ENCODE data around the gene SLC22A23. TPM values are rescaled to one million over a fixed set of nuclear protein-coding genes. Genes with fewer than 3 reads are reported as not detected.

Gene SLC22A23
- total and polyA plus RNA-seq, 2 experiments from 2014 or later, result 15.7 to 24.9 TPM

DNA sequence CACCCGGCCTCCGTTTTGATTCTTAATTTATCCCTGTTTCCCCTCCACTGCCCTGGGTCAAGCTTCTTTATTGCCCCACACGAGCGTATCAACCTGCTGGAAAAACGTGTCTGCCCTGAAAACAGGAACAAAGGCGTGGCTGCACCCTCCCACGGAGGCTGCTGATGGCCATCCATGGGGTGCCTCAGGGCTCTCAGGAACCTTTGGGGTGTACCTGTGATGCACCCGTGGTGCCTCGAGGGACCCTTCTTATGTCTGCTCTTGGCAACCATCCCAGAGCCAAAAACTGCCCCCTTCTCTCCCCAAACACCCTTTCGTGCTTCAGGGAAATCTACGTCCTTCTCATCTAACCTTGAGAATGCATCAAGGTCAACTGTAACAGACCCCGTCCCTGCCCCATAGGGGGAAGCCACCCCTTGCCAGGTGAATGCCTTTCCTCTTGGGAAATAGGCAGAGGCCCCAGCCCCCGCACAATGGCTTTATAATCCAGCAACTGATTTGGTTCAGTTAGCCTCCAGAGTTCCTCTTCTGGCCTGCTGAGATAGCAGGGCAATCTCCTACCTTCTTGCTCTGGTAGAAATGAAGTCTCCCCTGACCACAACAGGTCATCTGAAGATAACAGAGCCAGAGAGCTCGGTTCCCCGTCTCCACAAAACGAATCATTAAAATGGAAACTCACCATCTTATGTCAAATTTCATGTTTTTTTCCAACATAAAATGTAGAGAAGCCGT is 168.7 kb downstream of the SLC22A23 start:
- Histone ChIP-seq H3K4me1 (ENCODE audit: low read depth) (peaks cover 15% of the 10 kb centered on the region), H3K36me3 (no peaks in the 10 kb centered on the region), H3K9me3 (ENCODE audit: low read depth) (no peaks in the 10 kb centered on the region), H3K27ac (no peak overlapping the region), H3K4me3 (no peak overlapping the region), H3K27me3 (no peaks in the 10 kb centered on the region)
- TF ChIP-seq, protein P1, sequence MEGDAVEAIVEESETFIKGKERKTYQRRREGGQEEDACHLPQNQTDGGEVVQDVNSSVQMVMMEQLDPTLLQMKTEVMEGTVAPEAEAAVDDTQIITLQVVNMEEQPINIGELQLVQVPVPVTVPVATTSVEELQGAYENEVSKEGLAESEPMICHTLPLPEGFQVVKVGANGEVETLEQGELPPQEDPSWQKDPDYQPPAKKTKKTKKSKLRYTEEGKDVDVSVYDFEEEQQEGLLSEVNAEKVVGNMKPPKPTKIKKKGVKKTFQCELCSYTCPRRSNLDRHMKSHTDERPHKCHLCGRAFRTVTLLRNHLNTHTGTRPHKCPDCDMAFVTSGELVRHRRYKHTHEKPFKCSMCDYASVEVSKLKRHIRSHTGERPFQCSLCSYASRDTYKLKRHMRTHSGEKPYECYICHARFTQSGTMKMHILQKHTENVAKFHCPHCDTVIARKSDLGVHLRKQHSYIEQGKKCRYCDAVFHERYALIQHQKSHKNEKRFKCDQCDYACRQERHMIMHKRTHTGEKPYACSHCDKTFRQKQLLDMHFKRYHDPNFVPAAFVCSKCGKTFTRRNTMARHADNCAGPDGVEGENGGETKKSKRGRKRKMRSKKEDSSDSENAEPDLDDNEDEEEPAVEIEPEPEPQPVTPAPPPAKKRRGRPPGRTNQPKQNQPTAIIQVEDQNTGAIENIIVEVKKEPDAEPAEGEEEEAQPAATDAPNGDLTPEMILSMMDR (IDR thresholded peaks at IDR 0.05; ENCODE audit: low read depth, low read length), result no peak
- no peak for DNase-seq (ENCODE audit: low read depth in 1 of 2, low spot score in 1 of 2)

DNA sequence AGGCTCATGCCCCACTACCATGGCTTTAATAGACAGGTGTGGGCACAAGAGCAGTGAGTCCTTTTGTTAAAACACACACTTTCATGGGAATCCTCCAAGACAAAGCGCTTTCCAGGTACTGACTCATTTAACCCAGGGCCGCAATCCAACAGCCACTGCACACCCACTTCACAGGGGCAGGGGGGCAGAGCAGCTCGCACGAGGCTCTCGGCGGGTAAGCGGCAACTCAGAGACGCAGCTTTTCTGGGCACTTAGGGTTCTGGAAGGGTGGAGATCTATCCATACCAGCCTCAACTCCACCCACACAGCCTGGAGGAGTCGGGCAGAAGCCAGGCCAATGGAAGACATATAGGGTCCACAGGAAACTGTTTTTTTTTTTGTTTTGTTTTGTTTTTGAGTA is 169.5 kb downstream of the SLC22A23 start:
- Histone ChIP-seq H3K4me3 (no peak overlapping the region), H3K27me3 (no peaks in the 10 kb centered on the region), H3K36me3 (no peaks in the 10 kb centered on the region), H3K4me1 (ENCODE audit: low read depth) (peaks cover 7% of the 10 kb centered on the region), H3K9me3 (ENCODE audit: low read depth) (no peaks in the 10 kb centered on the region), H3K27ac (no peak overlapping the region)
- TF ChIP-seq, protein P1 (IDR thresholded peaks at IDR 0.05; ENCODE audit: low read depth, low read length), result no peak
- no peak for DNase-seq (ENCODE audit: low read depth in 1 of 2, low spot score in 1 of 2)

DNA sequence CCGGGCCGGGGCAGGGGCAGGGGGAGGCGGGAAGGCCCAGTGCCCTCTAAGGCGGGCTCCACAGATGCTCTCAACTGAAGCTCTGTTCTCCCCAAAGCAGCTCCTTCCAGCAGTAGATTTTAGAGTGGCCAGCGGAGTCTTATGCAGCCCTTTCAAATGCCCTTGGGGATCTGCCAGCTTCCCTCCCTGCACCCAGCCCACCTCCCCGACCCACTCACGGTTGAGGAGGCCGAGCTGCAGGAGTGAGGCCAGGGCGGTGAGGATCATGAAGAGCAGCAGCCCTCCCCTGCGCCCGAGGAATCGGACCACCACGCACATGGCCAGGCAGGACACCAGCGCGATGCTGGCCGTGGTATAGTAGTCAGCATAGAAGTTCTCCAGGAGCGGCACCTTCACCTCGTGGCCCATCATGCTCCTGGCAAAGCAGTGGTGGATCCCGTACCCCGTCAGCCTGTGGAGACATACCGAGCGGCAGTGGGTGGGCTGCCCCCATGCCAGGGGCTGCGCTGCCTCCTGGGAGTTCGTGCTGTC is 170.1 kb downstream of the SLC22A23 start:
- peaks cover 4% of the 10 kb centered on the region for H3K4me1 ChIP-seq (ENCODE audit: low read depth)
- TF ChIP-seq, protein P1 (IDR thresholded peaks at IDR 0.05; ENCODE audit: low read depth, low read length), result no peak
- no peaks in the 10 kb centered on the region for H3K36me3 ChIP-seq
- H3K27ac ChIP-seq, result no peak overlapping the region
- no peak for DNase-seq (ENCODE audit: low read depth in 1 of 2, low spot score in 1 of 2)
- no peaks in the 10 kb centered on the region for H3K9me3 ChIP-seq (ENCODE audit: low read depth)
- H3K4me3 ChIP-seq, result no peak overlapping the region
- no peaks in the 10 kb centered on the region for H3K27me3 ChIP-seq

DNA sequence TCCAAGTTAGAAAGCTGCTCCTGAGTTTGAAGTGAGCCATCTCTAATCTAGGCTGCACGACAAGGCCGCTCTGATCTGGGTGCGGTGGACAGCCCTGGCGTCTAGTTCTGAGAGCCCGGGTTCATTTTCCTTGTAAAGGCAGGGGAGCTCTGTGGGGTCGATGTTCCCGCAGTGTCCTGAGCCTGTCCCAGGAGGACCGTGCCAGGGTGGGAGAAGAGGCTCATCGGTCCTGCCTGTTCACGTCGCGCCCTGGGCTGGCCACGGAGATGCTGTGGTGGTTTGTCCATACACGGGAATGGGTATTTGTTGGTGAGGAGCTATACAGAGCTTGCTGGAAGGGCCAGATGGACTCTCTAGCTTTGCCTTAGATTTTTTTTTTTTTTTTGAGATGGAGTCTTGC is 171.1 kb downstream of the SLC22A23 start:
- Histone ChIP-seq H3K36me3 (no peaks in the 10 kb centered on the region), H3K4me3 (no peak overlapping the region), H3K4me1 (ENCODE audit: low read depth) (peaks cover 12% of the 10 kb centered on the region), H3K27ac (no peak overlapping the region), H3K27me3 (no peaks in the 10 kb centered on the region), H3K9me3 (ENCODE audit: low read depth) (no peaks in the 10 kb centered on the region)
- no peak for DNase-seq (ENCODE audit: low read depth in 1 of 2, low spot score in 1 of 2)
- TF ChIP-seq, protein P1 (IDR thresholded peaks at IDR 0.05; ENCODE audit: low read depth, low read length), result no peak

DNA sequence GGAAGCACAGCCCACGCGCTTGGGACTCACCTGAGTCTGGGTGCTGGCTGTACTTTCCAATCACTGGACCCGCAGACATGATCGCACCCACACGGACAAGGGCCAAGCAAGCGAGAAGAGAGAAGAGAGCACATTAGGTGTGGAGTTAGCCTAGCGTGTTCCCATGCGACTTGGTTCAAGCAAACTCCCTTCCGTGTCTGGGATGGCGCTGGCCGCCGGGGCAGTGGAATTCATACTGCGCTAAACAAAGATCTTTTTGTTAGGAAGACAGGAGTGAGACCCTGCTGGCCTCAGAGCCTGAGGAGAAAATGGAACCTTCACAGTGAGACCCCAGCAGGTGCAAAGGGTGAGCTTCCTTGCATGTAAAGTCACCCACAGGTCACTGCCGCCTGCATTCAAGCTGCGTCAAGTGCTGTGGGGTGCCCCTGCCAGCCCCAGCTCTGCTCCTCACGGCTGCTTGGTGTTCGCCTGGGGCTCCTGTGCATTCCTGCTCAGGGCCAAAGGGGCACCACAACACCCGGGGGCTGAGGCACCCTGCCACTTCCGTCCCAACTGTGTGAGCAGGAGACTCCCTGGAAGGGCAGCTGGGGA is 171.7 kb downstream of the SLC22A23 start:
- Histone ChIP-seq H3K27me3 (no peaks in the 10 kb centered on the region), H3K36me3 (no peaks in the 10 kb centered on the region), H3K27ac (no peak overlapping the region), H3K4me1 (ENCODE audit: low read depth) (peaks cover 12% of the 10 kb centered on the region), H3K9me3 (ENCODE audit: low read depth) (no peaks in the 10 kb centered on the region), H3K4me3 (no peak overlapping the region)
- TF ChIP-seq, protein P1 (IDR thresholded peaks at IDR 0.05; ENCODE audit: low read depth, low read length), result no peak
- DNase-seq (ENCODE audit: low read depth in 1 of 2, low spot score in 1 of 2), result no peak

Data from cardiac muscle cell (in vitro differentiated cells and primary cell).